Measurements from ENCODE around the gene ASIC4.
A peak's percentile ranks its signal among the peaks of the same experiment; 100 is the strongest.

ASIC4 gene

DNA sequence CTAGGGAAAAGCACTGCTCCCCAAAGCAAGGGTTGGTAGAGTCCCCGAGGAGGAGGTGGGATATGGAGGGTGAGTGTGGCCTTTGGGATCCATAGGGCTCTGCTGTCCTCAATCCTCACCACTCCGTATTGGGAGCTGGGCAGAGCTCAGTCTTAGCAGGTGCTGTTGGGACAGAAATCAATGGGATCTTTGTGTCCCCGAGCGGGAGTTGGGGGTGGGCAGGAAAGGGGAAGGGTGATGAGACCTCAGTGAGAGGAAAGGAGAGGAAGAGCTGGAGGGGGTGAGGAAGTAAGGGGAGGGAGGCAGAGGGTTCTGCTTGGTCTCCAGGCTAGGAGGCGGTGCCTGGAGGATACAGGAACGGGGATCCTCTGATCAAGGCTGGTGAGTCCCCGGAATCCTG is 2.6 kb downstream of the ASIC4 start:
- no peak for DNase-seq (ENCODE audit: extremely low read depth, insufficient read length)
- Histone ChIP-seq H3K4me3 (replicated peaks; ENCODE audit: low read depth, low read length) (no peak overlapping the region), H3K36me3 (ENCODE audit: control insufficient read depth, insufficient read depth, low read length) (no peaks in the 10 kb centered on the region), H3K27me3 (replicated peaks; ENCODE audit: control insufficient read depth, insufficient read depth, low read length) (peaks cover 3% of the 10 kb centered on the region)
- TF ChIP-seq, protein P1, sequence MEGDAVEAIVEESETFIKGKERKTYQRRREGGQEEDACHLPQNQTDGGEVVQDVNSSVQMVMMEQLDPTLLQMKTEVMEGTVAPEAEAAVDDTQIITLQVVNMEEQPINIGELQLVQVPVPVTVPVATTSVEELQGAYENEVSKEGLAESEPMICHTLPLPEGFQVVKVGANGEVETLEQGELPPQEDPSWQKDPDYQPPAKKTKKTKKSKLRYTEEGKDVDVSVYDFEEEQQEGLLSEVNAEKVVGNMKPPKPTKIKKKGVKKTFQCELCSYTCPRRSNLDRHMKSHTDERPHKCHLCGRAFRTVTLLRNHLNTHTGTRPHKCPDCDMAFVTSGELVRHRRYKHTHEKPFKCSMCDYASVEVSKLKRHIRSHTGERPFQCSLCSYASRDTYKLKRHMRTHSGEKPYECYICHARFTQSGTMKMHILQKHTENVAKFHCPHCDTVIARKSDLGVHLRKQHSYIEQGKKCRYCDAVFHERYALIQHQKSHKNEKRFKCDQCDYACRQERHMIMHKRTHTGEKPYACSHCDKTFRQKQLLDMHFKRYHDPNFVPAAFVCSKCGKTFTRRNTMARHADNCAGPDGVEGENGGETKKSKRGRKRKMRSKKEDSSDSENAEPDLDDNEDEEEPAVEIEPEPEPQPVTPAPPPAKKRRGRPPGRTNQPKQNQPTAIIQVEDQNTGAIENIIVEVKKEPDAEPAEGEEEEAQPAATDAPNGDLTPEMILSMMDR (IDR thresholded peaks at IDR 0.05; ENCODE audit: insufficient read depth, low read length, poor library complexity, severe bottlenecking), result no peak

DNA sequence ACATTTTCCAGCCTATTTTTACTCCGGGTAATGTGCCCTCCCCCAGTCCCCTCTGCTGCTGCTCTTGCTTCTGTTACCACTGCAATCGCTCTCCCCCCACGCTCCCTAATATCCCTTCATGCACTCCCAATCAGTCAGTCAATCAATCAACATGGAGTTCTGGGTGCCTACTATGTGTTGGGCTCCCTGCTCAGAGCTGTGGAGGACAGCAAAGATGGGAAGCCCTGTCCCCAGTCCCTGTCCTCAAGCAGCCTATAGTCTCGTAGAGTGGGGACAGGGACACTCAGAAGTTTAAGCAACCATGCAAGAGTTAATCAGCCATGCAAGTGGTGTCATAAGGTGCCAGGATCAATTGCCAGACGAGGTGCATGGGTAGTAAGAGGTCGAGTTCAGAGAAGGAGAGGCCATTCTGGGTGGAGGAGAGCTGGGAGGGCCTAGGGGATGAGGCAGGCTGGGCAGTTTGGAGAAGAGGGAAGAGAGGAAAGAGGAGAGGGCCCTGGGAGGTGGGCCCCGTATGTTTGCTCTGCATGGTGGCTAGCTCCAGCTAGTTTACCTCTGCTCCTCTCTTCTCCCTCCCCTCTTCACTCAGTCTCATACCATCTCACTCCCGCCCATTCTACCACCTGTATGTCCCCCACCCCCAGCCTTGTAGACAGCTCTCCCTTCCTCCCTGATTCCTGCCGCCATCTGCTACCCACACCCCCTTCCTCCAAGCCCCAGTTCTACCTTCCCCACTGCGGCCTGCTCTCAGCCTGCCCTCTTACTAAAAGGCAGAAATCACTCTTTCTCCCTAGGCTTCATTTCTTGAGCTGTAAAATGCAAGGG is 3.9 kb downstream of the ASIC4 start:
- Histone ChIP-seq H3K27me3 (replicated peaks; ENCODE audit: control insufficient read depth, insufficient read depth, low read length) (peaks cover 3% of the 10 kb centered on the region), H3K36me3 (ENCODE audit: control insufficient read depth, insufficient read depth, low read length) (no peaks in the 10 kb centered on the region), H3K4me3 (replicated peaks; ENCODE audit: low read depth, low read length) (no peak overlapping the region)
- TF ChIP-seq, protein P1 (IDR thresholded peaks at IDR 0.05; ENCODE audit: insufficient read depth, low read length, poor library complexity, severe bottlenecking), result no peak
- DNase-seq (ENCODE audit: extremely low read depth, insufficient read length), result no peak

DNA sequence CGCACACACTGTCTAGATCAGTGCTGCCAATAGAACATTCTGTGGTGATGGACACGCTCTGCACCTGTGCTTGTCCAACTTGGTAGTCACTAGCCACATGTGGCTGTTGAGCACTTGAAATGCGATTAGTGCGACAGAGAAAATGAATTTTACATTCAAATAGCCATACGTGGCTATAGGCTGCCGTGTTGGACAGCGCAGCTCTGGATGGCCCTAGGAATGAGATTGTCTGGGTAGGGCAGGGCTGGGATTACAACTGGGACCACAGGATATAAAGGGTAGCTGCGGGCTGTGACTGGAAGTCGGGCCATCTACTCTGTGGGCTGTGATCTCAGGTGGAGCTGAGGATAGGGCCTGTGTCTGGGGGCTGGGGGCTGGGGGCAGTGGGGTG is 5.2 kb downstream of the ASIC4 start:
- no peaks in the 10 kb centered on the region for H3K36me3 ChIP-seq (ENCODE audit: control insufficient read depth, insufficient read depth, low read length)
- H3K4me3 ChIP-seq (replicated peaks; ENCODE audit: low read depth, low read length), result no peak overlapping the region
- DNase-seq (ENCODE audit: extremely low read depth, insufficient read length), result no peak
- H3K27me3 ChIP-seq (replicated peaks; ENCODE audit: control insufficient read depth, insufficient read depth, low read length), result peaks cover 3% of the 10 kb centered on the region
- TF ChIP-seq, protein P1 (IDR thresholded peaks at IDR 0.05; ENCODE audit: insufficient read depth, low read length, poor library complexity, severe bottlenecking), result no peak

DNA sequence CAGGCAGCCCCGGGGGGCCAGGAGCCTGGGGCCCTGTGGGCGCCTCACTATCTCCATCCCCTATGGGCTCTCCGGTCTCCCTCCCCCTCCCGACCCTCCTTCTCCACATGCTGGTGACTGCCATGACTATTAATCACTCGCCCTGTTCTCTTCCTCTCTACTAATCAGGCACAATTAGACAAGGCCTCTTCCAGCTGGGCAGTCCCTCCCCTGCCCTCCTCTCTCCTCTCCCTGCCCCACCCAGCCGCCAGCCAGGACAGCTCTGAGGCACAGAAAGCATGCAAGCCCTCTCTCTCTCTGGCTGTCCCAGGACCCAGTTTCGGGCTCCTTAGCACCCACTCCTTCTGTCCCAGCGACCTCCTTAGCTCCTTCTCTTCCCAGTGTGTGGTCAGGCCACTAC is 5.8 kb downstream of the ASIC4 start:
- no peak overlapping the region for H3K4me3 ChIP-seq (replicated peaks; ENCODE audit: low read depth, low read length)
- TF ChIP-seq, protein P1 (IDR thresholded peaks at IDR 0.05; ENCODE audit: insufficient read depth, low read length, poor library complexity, severe bottlenecking), result no peak
- H3K27me3 ChIP-seq (replicated peaks; ENCODE audit: control insufficient read depth, insufficient read depth, low read length), result peaks cover 3% of the 10 kb centered on the region
- no peak for DNase-seq (ENCODE audit: extremely low read depth, insufficient read length)
- H3K36me3 ChIP-seq (ENCODE audit: control insufficient read depth, insufficient read depth, low read length), result no peaks in the 10 kb centered on the region

DNA sequence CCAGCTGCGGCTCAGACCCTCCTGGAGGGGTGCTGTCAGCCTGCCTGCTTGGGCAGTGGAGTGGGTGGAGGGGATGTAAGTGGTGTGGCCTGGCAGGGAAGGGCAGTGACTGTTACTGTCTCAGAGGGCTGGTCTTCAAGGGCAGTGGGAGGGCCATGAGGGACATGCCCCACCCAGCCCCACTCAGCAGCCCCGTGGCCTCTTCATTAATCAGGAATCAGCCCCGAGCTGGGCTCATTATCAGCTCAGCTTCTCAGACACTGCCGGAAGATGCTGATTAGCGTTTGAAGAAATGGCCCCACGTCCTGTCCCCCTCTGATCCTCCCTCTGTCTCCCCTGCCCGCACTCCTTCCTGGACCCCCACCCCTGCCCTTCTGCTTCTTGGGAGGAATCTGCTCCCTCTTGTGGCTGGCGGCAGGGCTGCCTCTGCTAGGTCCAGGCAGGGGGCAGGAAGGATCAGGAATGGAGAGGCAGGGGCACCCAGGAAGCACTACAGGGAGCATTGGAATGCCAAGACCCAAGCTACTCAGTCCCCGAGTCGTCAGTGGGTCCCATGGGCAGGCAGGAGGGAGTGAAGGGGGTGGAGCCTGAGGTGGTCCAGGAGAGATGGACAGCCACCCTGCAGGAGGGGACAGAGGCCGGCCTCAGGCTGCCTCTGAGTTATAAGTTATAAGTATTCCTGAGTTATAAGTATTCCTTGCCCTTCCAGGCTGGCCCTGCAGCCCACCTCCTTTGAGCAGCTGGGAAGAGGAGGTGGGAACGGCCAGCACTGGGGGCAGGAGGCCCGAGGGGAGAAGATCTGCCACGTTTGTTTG is 7.0 kb downstream of the ASIC4 start:
- no peak overlapping the region for H3K4me3 ChIP-seq (replicated peaks; ENCODE audit: low read depth, low read length)
- TF ChIP-seq, protein P1 (IDR thresholded peaks at IDR 0.05; ENCODE audit: insufficient read depth, low read length, poor library complexity, severe bottlenecking), result peak; percentile 45
- peaks cover 1% of the 10 kb centered on the region for H3K27me3 ChIP-seq (replicated peaks; ENCODE audit: control insufficient read depth, insufficient read depth, low read length)
- H3K36me3 ChIP-seq (ENCODE audit: control insufficient read depth, insufficient read depth, low read length), result no peaks in the 10 kb centered on the region
- DNase-seq (ENCODE audit: extremely low read depth, insufficient read length), result no peak

Data from GM06990 (cell line).